ENCODE measurements around the gene OR9G4. TPM values are rescaled to one million over a fixed set of nuclear protein-coding genes. Genes with fewer than 3 reads are reported as not detected.

Gene OR9G4
- total and polyA plus RNA-seq, 2 experiments from 2014 or later: not detected

- TF ChIP-seq ZNF462 (CRISPR knock-in tag; IDR thresholded peaks at IDR 0.05): no peak
Measured at GRCh38 chr11:56740107-56740506, 8.4 kb downstream of the OR9G4 start (continued).

GRCh38 chr11:56720513-56720912, 28.0 kb downstream of the OR9G4 start:
- Mint-ChIP-seq H3K36me3 (ENCODE audit: low read depth) (no peaks in the 10 kb centered on the region; the same call in 2 of the 3 replicates), H3K9me3 (no peaks in the 10 kb centered on the region; the same call in 2 of the 3 replicates), H3K4me3 (no peak overlapping the region), H3K27ac (no peak overlapping the region), H3K4me1 (no peaks in the 10 kb centered on the region), H3K27me3 (ENCODE audit: insufficient read depth, low read depth, poor library complexity) (no peaks in the 10 kb centered on the region)
- H3K4me2 ChIP-seq: no peak overlapping the region
- no peaks in the 10 kb centered on the region for H3K79me2 ChIP-seq (replicated peaks; ENCODE audit: insufficient read depth)
- H3K27ac ChIP-seq (ENCODE audit: low read depth): no peak overlapping the region
- no peak overlapping the region for H3K4me3 ChIP-seq
- H2AFZ ChIP-seq: no peak overlapping the region
- no peaks in the 10 kb centered on the region for H4K20me1 ChIP-seq (replicated peaks; ENCODE audit: insufficient read depth)
- DNase-seq (ENCODE audit: low spot score): no peak
- no peaks in the 10 kb centered on the region for H3K4me1 ChIP-seq (ENCODE audit: insufficient read depth)
- H3K27me3 ChIP-seq (ENCODE audit: insufficient read depth): no peaks in the 10 kb centered on the region
- no peaks in the 10 kb centered on the region for H3K9me2 ChIP-seq (ENCODE audit: insufficient read depth)
- no peak for ATAC-seq
- no peaks in the 10 kb centered on the region for H3K36me3 ChIP-seq (ENCODE audit: insufficient read depth)
- no peaks in the 10 kb centered on the region for H3F3A ChIP-seq (replicated peaks; ENCODE audit: low read depth)
- TF ChIP-seq ZNF114 (CRISPR knock-in tag; IDR thresholded peaks at IDR 0.05) (no peak), POLR2AphosphoS5 (IDR thresholded peaks at IDR 0.05; ENCODE audit: low read depth) (no peak), EZH2phosphoT487 (IDR thresholded peaks at IDR 0.05; ENCODE audit: unreplicated experiment) (no peak), REST (IDR thresholded peaks at IDR 0.05; ENCODE audit: unreplicated experiment) (no peak), ZNF462 (CRISPR knock-in tag; IDR thresholded peaks at IDR 0.05) (no peak)

All from GM23338 (cell line).